Measurements from ENCODE around the gene AGAP1. TPM values are rescaled to one million over a fixed set of nuclear protein-coding genes. Genes with fewer than 3 reads are reported as not detected.

AGAP1 gene
- total RNA-seq, 1 donor = 12.3 TPM

DNA sequence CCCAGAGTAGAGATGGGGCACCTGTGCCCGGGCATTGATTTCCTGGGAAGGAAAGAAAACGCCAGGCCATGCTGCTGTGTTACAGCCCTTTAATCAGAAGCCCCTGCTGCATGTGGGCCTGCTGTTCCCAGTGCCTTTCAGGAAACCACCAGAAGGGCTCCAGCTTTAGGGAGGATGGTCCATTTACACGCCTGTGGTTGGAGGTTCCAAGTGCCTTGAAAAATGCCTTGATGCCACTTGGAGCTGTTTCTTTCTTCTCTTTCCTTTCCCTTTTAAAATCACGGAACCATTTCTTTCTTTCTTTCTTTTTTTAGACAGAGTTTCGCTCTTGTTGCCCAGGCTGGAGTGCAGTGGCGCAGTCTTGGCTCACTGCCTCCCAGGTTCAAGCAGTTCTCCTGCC, 60.5 kb downstream of the AGAP1 start:
- TF ChIP-seq, protein P1, sequence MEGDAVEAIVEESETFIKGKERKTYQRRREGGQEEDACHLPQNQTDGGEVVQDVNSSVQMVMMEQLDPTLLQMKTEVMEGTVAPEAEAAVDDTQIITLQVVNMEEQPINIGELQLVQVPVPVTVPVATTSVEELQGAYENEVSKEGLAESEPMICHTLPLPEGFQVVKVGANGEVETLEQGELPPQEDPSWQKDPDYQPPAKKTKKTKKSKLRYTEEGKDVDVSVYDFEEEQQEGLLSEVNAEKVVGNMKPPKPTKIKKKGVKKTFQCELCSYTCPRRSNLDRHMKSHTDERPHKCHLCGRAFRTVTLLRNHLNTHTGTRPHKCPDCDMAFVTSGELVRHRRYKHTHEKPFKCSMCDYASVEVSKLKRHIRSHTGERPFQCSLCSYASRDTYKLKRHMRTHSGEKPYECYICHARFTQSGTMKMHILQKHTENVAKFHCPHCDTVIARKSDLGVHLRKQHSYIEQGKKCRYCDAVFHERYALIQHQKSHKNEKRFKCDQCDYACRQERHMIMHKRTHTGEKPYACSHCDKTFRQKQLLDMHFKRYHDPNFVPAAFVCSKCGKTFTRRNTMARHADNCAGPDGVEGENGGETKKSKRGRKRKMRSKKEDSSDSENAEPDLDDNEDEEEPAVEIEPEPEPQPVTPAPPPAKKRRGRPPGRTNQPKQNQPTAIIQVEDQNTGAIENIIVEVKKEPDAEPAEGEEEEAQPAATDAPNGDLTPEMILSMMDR (IDR thresholded peaks at IDR 0.05; ENCODE audit: insufficient read depth, low read length) = no peak
- H3K4me3 ChIP-seq (ENCODE audit: low read depth, low read length) = no peak overlapping the region
- no peak for DNase-seq (ENCODE audit: low read depth)

DNA sequence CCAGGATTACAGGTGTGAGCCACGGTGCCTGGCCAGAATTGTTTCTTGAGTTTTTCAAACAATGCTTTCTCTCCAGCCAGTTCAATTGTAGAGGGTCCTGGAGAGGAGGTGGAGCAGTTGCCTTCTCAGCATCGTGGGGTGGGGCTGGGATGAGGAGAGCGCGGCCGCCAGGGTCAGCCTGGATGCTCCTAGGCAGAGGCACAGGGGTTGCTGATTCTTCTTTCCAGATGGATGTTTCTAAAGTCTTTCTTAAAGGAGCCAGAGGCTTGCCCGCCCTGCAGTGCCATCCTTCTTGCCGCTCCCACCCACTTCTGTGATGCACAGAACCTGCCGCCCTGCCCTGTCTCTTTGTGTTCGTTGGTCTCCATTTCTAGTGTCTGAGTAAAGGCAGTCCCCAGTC, 61.1 kb downstream of the AGAP1 start:
- TF ChIP-seq, protein P1 (IDR thresholded peaks at IDR 0.05; ENCODE audit: insufficient read depth, low read length) = no peak
- no peak overlapping the region for H3K4me3 ChIP-seq (ENCODE audit: low read depth, low read length)
- DNase-seq (ENCODE audit: low read depth) = no peak

DNA sequence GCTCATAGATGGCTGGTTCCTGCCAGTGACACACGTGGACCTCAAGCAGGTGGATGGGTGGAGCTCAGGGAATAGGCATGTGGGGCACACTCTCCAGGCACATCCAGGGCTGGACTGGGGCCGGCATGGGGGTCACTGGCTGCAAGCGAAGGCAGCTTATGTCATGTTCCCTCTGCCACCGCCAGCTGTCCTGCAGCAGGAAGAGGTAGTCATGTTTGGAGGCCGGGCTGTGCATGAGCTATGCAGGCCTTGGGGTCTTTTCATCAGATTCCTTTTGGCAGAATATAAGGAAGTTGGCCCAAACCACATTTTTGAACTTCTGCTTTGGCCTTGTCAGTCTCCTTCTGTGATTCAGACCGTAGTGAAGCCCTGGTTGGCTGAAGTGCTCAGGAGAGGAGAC, 61.5 kb downstream of the AGAP1 start:
- TF ChIP-seq, protein P1 (IDR thresholded peaks at IDR 0.05; ENCODE audit: insufficient read depth, low read length) = no peak
- H3K4me3 ChIP-seq (ENCODE audit: low read depth, low read length) = no peak overlapping the region
- no peak for DNase-seq (ENCODE audit: low read depth)

DNA sequence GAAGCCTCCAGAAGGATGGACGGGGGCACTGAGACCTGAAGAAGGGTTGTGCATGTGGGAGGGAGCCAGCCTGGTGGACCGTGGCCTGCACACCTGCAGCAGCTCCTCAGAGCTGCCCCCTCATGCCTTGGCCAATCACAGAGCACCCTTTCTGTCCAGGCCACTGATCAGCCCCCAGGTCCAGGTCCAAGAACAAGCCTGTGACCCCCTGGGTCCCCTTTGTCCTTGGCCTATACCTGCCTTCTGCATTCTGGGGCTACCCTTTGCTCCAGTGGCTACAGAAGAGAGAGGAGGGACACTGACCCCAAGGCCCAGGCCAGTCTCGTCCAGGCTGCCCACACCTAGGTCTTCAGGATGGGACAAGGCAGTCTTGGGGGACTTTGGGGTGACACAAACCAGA, 62.2 kb downstream of the AGAP1 start:
- no peak for DNase-seq (ENCODE audit: low read depth)
- TF ChIP-seq, protein P1 (IDR thresholded peaks at IDR 0.05; ENCODE audit: insufficient read depth, low read length) = no peak
- H3K4me3 ChIP-seq (ENCODE audit: low read depth, low read length) = no peak overlapping the region

DNA sequence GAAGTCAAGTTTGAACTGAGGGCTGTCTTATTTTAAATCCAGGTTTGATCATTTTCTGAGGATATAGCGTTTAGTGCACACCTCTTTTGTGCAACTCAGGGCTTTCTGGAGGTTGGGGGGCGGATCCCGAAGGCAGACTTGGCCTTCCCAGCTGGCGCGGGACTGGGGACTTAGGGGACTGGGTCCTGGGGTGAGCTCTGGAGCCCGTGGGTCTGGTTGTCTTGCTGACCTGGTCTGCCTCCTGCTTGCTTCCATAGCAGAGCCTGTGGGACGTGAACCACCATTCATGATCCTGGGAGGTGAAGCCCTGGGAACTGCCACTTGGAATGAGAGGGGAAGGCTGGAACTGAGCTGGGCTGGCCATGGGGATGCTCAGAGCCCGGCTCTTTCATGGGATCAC, 63.1 kb downstream of the AGAP1 start:
- TF ChIP-seq, protein P1 (IDR thresholded peaks at IDR 0.05; ENCODE audit: insufficient read depth, low read length) = no peak
- DNase-seq (ENCODE audit: low read depth) = no peak
- H3K4me3 ChIP-seq (ENCODE audit: low read depth, low read length) = no peak overlapping the region

- no peak overlapping the region for H3K4me3 ChIP-seq (ENCODE audit: low read depth, low read length)
- TF ChIP-seq, protein P1 (IDR thresholded peaks at IDR 0.05; ENCODE audit: insufficient read depth, low read length) = no peak
- DNase-seq (ENCODE audit: low read depth) = no peak
Measured at GRCh38 chr2:235557903-235558302, 64.1 kb downstream of the AGAP1 start.

DNA sequence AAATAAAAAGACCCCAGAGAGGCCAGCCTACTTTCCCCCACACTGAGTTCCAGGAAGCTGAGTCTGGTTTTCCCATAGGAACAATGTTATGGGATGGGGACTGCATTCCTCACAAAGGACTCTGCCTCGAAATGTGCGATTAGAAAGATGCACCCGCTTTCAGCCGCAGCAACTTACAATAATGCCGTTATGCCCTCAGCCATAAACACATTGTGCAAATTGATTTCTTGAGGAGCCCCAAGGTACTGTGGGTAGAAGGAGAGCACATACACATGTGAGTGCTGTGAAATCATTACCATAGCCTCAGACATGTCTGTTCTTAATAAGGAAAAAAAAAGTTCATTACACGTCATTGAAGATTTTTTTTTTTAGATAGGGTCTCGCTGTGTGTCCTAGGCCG, 64.7 kb downstream of the AGAP1 start:
- no peak overlapping the region for H3K4me3 ChIP-seq (ENCODE audit: low read depth, low read length)
- TF ChIP-seq, protein P1 (IDR thresholded peaks at IDR 0.05; ENCODE audit: insufficient read depth, low read length) = no peak
- DNase-seq (ENCODE audit: low read depth) = no peak
